Parathyroid adenoma (tissue), 2 donors: ENCODE results near the gene TBC1D5.

ENCODE experiments used
- H2AFZ ChIP-seq: fragments of 300-600 bp; sonication (generic); one replicate; pipeline ENCODE4 v1.7.0; 2017; ENCODE audit warnings: antibody characterized with exemption, mild to moderate bottlenecking
- H3K27ac ChIP-seq: fragments of 300-600 bp; sonication (generic); one replicate; pipeline ENCODE4 v1.7.0; 2017
- H3K27me3 ChIP-seq: fragments of 300-600 bp; sonication (generic); one replicate; pipeline ENCODE4 v1.7.0; 2017; ENCODE audit warnings: low read length; ENCODE audit not compliant: control insufficient read depth, insufficient read depth
- H3K36me3 ChIP-seq: fragments of 300-600 bp; sonication (generic); one replicate; pipeline ENCODE4 v1.7.0; 2017; ENCODE audit warnings: low read length; ENCODE audit not compliant: control insufficient read depth, insufficient read depth
- H3K4me1 ChIP-seq: fragments of 300-600 bp; sonication (generic); one replicate; pipeline ENCODE4 v1.7.0; 2017; ENCODE audit warnings: control low read depth
- H3K4me2 ChIP-seq: fragments of 300-600 bp; sonication (generic); one replicate; pipeline ENCODE4 v1.7.0; 2017; ENCODE audit warnings: low read length
- H3K4me3 ChIP-seq: fragments of 300-600 bp; sonication (generic); one replicate; pipeline ENCODE4 v1.7.0; 2017; ENCODE audit warnings: low read depth, low read length
- H3K79me2 ChIP-seq: fragments of 300-600 bp; sonication (generic); one replicate; pipeline ENCODE4 v1.7.0; 2017; ENCODE audit warnings: control low read depth
- H3K9ac ChIP-seq: fragments of 300-600 bp; sonication (generic); one replicate; pipeline ENCODE4 v1.7.0; 2017; ENCODE audit warnings: mild to moderate bottlenecking
- H3K9me3 ChIP-seq: fragments of 300-600 bp; sonication (generic); one replicate; pipeline ENCODE4 v1.7.0; 2017; ENCODE audit warnings: low read length; ENCODE audit not compliant: control insufficient read depth
- CTCF ChIP-seq: fragments of 300-600 bp; sonication (generic); IDR thresholded peaks from one replicate; pipeline ENCODE4 v1.7.0; 2017; ENCODE audit warnings: antibody characterized with exemption, mild to moderate bottlenecking
- donor health status: primary hyperparathyroidism.

Gene TBC1D5

GRCh38 chr3:17469954-17470353, 272.5 kb downstream of the TBC1D5 start:
- H3K4me3 ChIP-seq, result no peak overlapping the region
- no peaks in the 10 kb centered on the region for H3K4me1 ChIP-seq
- H3K27ac ChIP-seq, result no peak overlapping the region

GRCh38 chr3:17469520-17469919, 272.9 kb downstream of the TBC1D5 start:
- no peak for TF ChIP-seq CTCF
- H3K9me3 ChIP-seq, result no peaks in the 10 kb centered on the region
- no peaks in the 10 kb centered on the region for H3K36me3 ChIP-seq
- H3K4me2 ChIP-seq, result no peak overlapping the region
- H3K4me1 ChIP-seq, result no peaks in the 10 kb centered on the region
- no peak overlapping the region for H2AFZ ChIP-seq
- no peak overlapping the region for H3K4me3 ChIP-seq
- no peak overlapping the region for H3K27ac ChIP-seq
- no peaks in the 10 kb centered on the region for H3K79me2 ChIP-seq
- H3K9ac ChIP-seq, result no peak overlapping the region
- H3K27me3 ChIP-seq, result no peaks in the 10 kb centered on the region

More at GRCh38 chr3:17469954-17470353, 272.5 kb downstream of the TBC1D5 start:
- no peaks in the 10 kb centered on the region for H3K27me3 ChIP-seq
- no peak for TF ChIP-seq CTCF
- no peak overlapping the region for H3K4me2 ChIP-seq
- no peaks in the 10 kb centered on the region for H3K36me3 ChIP-seq
- H3K79me2 ChIP-seq, result no peaks in the 10 kb centered on the region
- H2AFZ ChIP-seq, result no peak overlapping the region
- no peak overlapping the region for H3K9ac ChIP-seq
- no peaks in the 10 kb centered on the region for H3K9me3 ChIP-seq

- Histone ChIP-seq H3K36me3 (no peaks in the 10 kb centered on the region), H3K4me2 (no peak overlapping the region), H3K4me3 (no peak overlapping the region), H3K9me3 (no peaks in the 10 kb centered on the region), H3K27me3 (no peaks in the 10 kb centered on the region), H3K79me2 (no peaks in the 10 kb centered on the region), H3K27ac (no peak overlapping the region), H2AFZ (no peak overlapping the region), H3K9ac (no peak overlapping the region), H3K4me1 (no peaks in the 10 kb centered on the region)
- no peak for TF ChIP-seq CTCF
Measured at GRCh38 chr3:17466028-17466427, 276.4 kb downstream of the TBC1D5 start.

- TF ChIP-seq CTCF, result no peak
- H3K79me2 ChIP-seq, result no peaks in the 10 kb centered on the region
- H3K9me3 ChIP-seq, result no peaks in the 10 kb centered on the region
- H3K4me3 ChIP-seq, result no peak overlapping the region
- no peak overlapping the region for H3K27ac ChIP-seq
- no peaks in the 10 kb centered on the region for H3K36me3 ChIP-seq
- H3K27me3 ChIP-seq, result no peaks in the 10 kb centered on the region
- H2AFZ ChIP-seq, result no peak overlapping the region
- H3K4me1 ChIP-seq, result no peaks in the 10 kb centered on the region
- no peak overlapping the region for H3K9ac ChIP-seq
- no peak overlapping the region for H3K4me2 ChIP-seq
Measured at GRCh38 chr3:17459470-17459993, 282.9 kb downstream of the TBC1D5 start.

GRCh38 chr3:17456650-17457049, 285.8 kb downstream of the TBC1D5 start:
- no peak overlapping the region for H2AFZ ChIP-seq
- TF ChIP-seq CTCF, result no peak
- no peak overlapping the region for H3K4me3 ChIP-seq
- H3K4me1 ChIP-seq, result no peaks in the 10 kb centered on the region
- H3K79me2 ChIP-seq, result no peaks in the 10 kb centered on the region
- no peak overlapping the region for H3K27ac ChIP-seq
- H3K9ac ChIP-seq, result no peak overlapping the region
- H3K9me3 ChIP-seq, result no peaks in the 10 kb centered on the region
- H3K4me2 ChIP-seq, result no peak overlapping the region
- H3K27me3 ChIP-seq, result no peaks in the 10 kb centered on the region
- no peaks in the 10 kb centered on the region for H3K36me3 ChIP-seq
